B cell (primary cell): Measurements from ENCODE around the gene CMYA5. TPM values are rescaled to one million over a fixed set of nuclear protein-coding genes. Genes with fewer than 3 reads are reported as not detected.

ENCODE experiments used
- ATAC-seq: fragments of 200-7000 bp; cut with Tn5 transposase; one replicate; pipeline ENCODE4 v1.10.0; 2021; ENCODE audit warnings: low read depth, mild to moderate bottlenecking, moderate number of reproducible peaks, moderate library complexity
- CTCF ChIA-PET: fragments of 350-600 bp; sonication (Branson Sonifier 250); formaldehyde crosslinking; loops from one replicate; lab custom pipeline; 2021; ENCODE audit warnings: antibody characterized with exemption, inconsistent platforms; lab: Charles Lee
- POLR2A ChIA-PET: fragments of 350-600 bp; sonication (Branson Sonifier 250); formaldehyde crosslinking; loops from one replicate; lab custom pipeline; 2021; ENCODE audit warnings: antibody characterized with exemption; lab: Charles Lee
- DNase-seq: peaks from one replicate; pipeline ENCODE4 v3.0.0; 2013
- H2AFZ ChIP-seq: 2 replicates; pipeline ENCODE4 v1.6.1; 2012; ENCODE audit warnings: mild to moderate bottlenecking, low read depth, low read length; ENCODE audit not compliant: insufficient read depth, poor library complexity, severe bottlenecking
- H3K27ac ChIP-seq, 2 donors: 1 replicate in 1 of 2; 2 replicates in 1 of 2; pipeline ENCODE4 v1.5.1; 2012 to 2013; ENCODE audit warnings: low read length in 2 of 2, mild to moderate bottlenecking in 2 of 2, moderate library complexity in 1 of 2
- H3K27me3 ChIP-seq, 4 experiments: fragments of 200-600 bp in 1 of 4; sonication (generic) in 1 of 4; replicated peaks in 1 of 4; 1 replicate in 2 of 4; 2 replicates in 2 of 4; pipeline versions ENCODE4 v1.6.1 to v1.7.0; 2013 to 2016; ENCODE audit warnings: low read length in 3 of 4, mild to moderate bottlenecking in 2 of 4, mixed read lengths in 1 of 4, moderate library complexity in 1 of 4; ENCODE audit not compliant: insufficient read depth in 4 of 4, control insufficient read depth in 3 of 4; ENCODE audit errors: control extremely low read depth in 1 of 4
- H3K36me3 ChIP-seq, 2 experiments: replicated peaks in 1 of 2; 1 replicate in 1 of 2; 2 replicates in 1 of 2; pipeline versions ENCODE4 v1.6.1 to v1.7.1; 2013; ENCODE audit warnings: low read length in 1 of 2; ENCODE audit not compliant: insufficient read depth in 2 of 2, control insufficient read depth in 1 of 2; ENCODE audit errors: control extremely low read depth in 1 of 2, extremely low read depth in 1 of 2
- H3K4me1 ChIP-seq, 2 donors: fragments of 200-600 bp in 1 of 2; sonication (generic) in 1 of 2; 1 replicate in 1 of 2; 2 replicates in 1 of 2; pipeline versions ENCODE4 v1.5.1 to v1.6.1; 2013 to 2017; ENCODE audit warnings: low read length in 2 of 2; ENCODE audit not compliant: control insufficient read depth in 2 of 2, insufficient read depth in 2 of 2
- H3K4me2 ChIP-seq: replicated peaks from 2 replicates; pipeline ENCODE3; 2012; ENCODE audit warnings: mild to moderate bottlenecking, low read depth, low read length; ENCODE audit not compliant: poor library complexity, severe bottlenecking
- H3K4me3 ChIP-seq, 5 experiments: fragments of 200-600 bp in 1 of 5; sonication (generic) in 1 of 5; 1 replicate in 3 of 5; 2 replicates in 2 of 5; pipeline versions ENCODE4 v1.5.1 to v1.7.0; 2011 to 2016; ENCODE audit warnings: low read length in 4 of 5, mild to moderate bottlenecking in 4 of 5, low read depth in 2 of 5, control low read depth in 1 of 5, moderate library complexity in 1 of 5; ENCODE audit not compliant: insufficient read depth in 1 of 5; ENCODE audit errors: control extremely low read depth in 1 of 5, extremely low read depth in 1 of 5
- H3K79me2 ChIP-seq: fragments of 200-600 bp; sonication (generic); one replicate; pipeline ENCODE4 v1.6.0; 2016; ENCODE audit warnings: low read length; ENCODE audit not compliant: control insufficient read depth, insufficient read depth
- H3K9ac ChIP-seq: fragments of 200-600 bp; sonication (generic); 2 replicates; pipeline ENCODE4 v1.6.1; 2017; ENCODE audit warnings: mild to moderate bottlenecking, low read length, moderate library complexity
- H3K9me3 ChIP-seq, 3 donors: one replicate each; pipeline versions ENCODE4 v1.6.1 to v1.7.1; 2013; ENCODE audit warnings: low read length in 2 of 3; ENCODE audit not compliant: control insufficient read depth in 2 of 3, insufficient read depth in 1 of 3; ENCODE audit errors: control extremely low read depth in 1 of 3
- H4K20me1 ChIP-seq: 2 replicates; pipeline ENCODE4 v1.6.0; 2012; ENCODE audit warnings: mild to moderate bottlenecking, low read length; ENCODE audit not compliant: insufficient read depth, control insufficient read depth, poor library complexity, severe bottlenecking
- H3K27ac Mint-ChIP-seq: one replicate; pipeline ENCODE4 v1.8.0; 2021; ENCODE audit warnings: mixed read lengths
- H3K27me3 Mint-ChIP-seq: one replicate; pipeline ENCODE4 v1.8.0; 2021; ENCODE audit warnings: mixed read lengths
- H3K4me1 Mint-ChIP-seq: one replicate; pipeline ENCODE4 v1.8.0; 2021; ENCODE audit warnings: mixed read lengths
- H3K4me3 Mint-ChIP-seq: one replicate; pipeline ENCODE4 v1.8.0; 2021; ENCODE audit warnings: mixed read lengths
- H3K9me3 Mint-ChIP-seq: one replicate; pipeline ENCODE4 v1.8.0; 2022; ENCODE audit warnings: mixed read lengths; ENCODE audit not compliant: insufficient read depth
- EZH2 ChIP-seq: IDR thresholded peaks from 2 replicates; pipeline ENCODE4 v1.6.1; 2012; ENCODE audit warnings: borderline replicate concordance, low read depth, mild to moderate bottlenecking, moderate library complexity, low read length; ENCODE audit not compliant: insufficient read depth, poor library complexity, severe bottlenecking
- WGBS: methylation state at CpG from one replicate; pipeline ENCODE4 v1.1.5; 2013; ENCODE audit warnings: missing lambda C conversion rate; ENCODE audit not compliant: insufficient coverage; 5-methylcytosine and 5-hydroxymethylcytosine counted together
- intact Hi-C: fragments of 100-400 bp; cut with micrococcal nuclease; formaldehyde crosslinking; loops from one replicate; pipeline ENCODE4 v1.10.0; 2022
- polyA plus RNA-seq: library from polyadenylated mRNA; depleted of rRNA; stranded (reverse); fragments of >200 nt; gene quantifications from 2 replicates; pipeline ENCODE4 v1.2.3, GENCODE V29; 2012
- total RNA-seq, 2 donors: library from RNA; stranded (reverse); fragments of 120-200 nt in 1 of 2; gene quantifications; 1 replicate in 1 of 2; 2 replicates in 1 of 2; pipeline versions ENCODE4 v1.2.3 to v1.2.4, GENCODE V29; 2013 to 2022
- TF ChIP-seq, protein P1 (sequence below): fragments of 200-600 bp; IDR thresholded peaks from one replicate; pipeline ENCODE4 v1.8.0; 2022; ENCODE audit warnings: antibody characterized with exemption, mild to moderate bottlenecking

The CMYA5 gene
- total and polyA plus RNA-seq, 2 donors (not counting 1 experiment from before 2014, with no cell fraction given), result 0.01 to 0.25 TPM

- Histone ChIP-seq H3K4me3 (no peak overlapping the region), H4K20me1 (no peaks in the 10 kb centered on the region), H3K9me3 (no peaks in the 10 kb centered on the region), H3K27me3 (no peaks in the 10 kb centered on the region), H3K4me1 (no peaks in the 10 kb centered on the region), H3K27ac (no peak overlapping the region), H3K9ac (no peak overlapping the region), H2AFZ (no peak overlapping the region), H3K36me3 (no peaks in the 10 kb centered on the region), H3K79me2 (no peaks in the 10 kb centered on the region), H3K4me2 (no peak overlapping the region)
- ATAC-seq (no peak), DNase-seq (no peak)
- TF ChIP-seq, protein P1, sequence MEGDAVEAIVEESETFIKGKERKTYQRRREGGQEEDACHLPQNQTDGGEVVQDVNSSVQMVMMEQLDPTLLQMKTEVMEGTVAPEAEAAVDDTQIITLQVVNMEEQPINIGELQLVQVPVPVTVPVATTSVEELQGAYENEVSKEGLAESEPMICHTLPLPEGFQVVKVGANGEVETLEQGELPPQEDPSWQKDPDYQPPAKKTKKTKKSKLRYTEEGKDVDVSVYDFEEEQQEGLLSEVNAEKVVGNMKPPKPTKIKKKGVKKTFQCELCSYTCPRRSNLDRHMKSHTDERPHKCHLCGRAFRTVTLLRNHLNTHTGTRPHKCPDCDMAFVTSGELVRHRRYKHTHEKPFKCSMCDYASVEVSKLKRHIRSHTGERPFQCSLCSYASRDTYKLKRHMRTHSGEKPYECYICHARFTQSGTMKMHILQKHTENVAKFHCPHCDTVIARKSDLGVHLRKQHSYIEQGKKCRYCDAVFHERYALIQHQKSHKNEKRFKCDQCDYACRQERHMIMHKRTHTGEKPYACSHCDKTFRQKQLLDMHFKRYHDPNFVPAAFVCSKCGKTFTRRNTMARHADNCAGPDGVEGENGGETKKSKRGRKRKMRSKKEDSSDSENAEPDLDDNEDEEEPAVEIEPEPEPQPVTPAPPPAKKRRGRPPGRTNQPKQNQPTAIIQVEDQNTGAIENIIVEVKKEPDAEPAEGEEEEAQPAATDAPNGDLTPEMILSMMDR, result no peak
- no peak for TF ChIP-seq EZH2
- CTCF ChIA-PET, result no interaction called here
- H3K27me3 Mint-ChIP-seq, result peaks cover 11% of the 10 kb centered on the region
- WGBS, result 92% methylated on average over 2 of the region's 2 CpGs
- no peaks in the 10 kb centered on the region for H3K4me1 Mint-ChIP-seq
- H3K4me3 Mint-ChIP-seq, result no peak overlapping the region
- intact Hi-C loops, result no loop called here
- H3K27ac Mint-ChIP-seq, result no peak overlapping the region
- POLR2A ChIA-PET, result no interaction called here
- H3K9me3 Mint-ChIP-seq, result no peaks in the 10 kb centered on the region
Observed at GRCh38 chr5:79811081-79811480, 121.4 kb downstream of the CMYA5 start.

- POLR2A ChIA-PET, result no interaction called here
- ATAC-seq, result no peak
- no CpG with 5 or more reads among the region's 3 CpGs for WGBS
Observed at GRCh38 chr5:79811904-79812303, 122.3 kb downstream of the CMYA5 start.

More at GRCh38 chr5:79811904-79812303, 122.3 kb downstream of the CMYA5 start:
- Histone ChIP-seq H4K20me1 (no peaks in the 10 kb centered on the region), H2AFZ (no peak overlapping the region), H3K4me3 (no peak overlapping the region), H3K27ac (no peak overlapping the region), H3K4me2 (no peak overlapping the region), H3K9ac (no peak overlapping the region), H3K79me2 (no peaks in the 10 kb centered on the region), H3K4me1 (no peaks in the 10 kb centered on the region), H3K9me3 (no peaks in the 10 kb centered on the region), H3K36me3 (no peaks in the 10 kb centered on the region), H3K27me3 (no peaks in the 10 kb centered on the region)
- DNase-seq, result no peak
- Mint-ChIP-seq H3K4me1 (no peaks in the 10 kb centered on the region), H3K27me3 (peaks cover 11% of the 10 kb centered on the region), H3K27ac (no peak overlapping the region), H3K9me3 (no peaks in the 10 kb centered on the region), H3K4me3 (no peak overlapping the region)
- TF ChIP-seq EZH2, result no peak
- intact Hi-C loops, result no loop called here
- CTCF ChIA-PET, result no interaction called here
